GM19193 (cell line): ENCODE data around the gene PHKB.

ENCODE experiments used
- POLR2A ChIP-seq: IDR thresholded peaks from 4 replicates; pipeline ENCODE4 v1.6.1; 2011; ENCODE audit not compliant: insufficient read depth, insufficient read length; ENCODE audit errors: extremely low read depth

PHKB gene

GRCh38 chr16:47460711-47461597, at the start of gene PHKB, which contains the start of gene ITFG1:
Gene PHKB, plus strand, starts transcription at chr16:47461331. Its CDS starts 20 bp downstream, at chr16:47461351.
Gene ITFG1, minus strand, starts transcription at chr16:47461063. Its CDS starts 18 bp downstream, at chr16:47461045.
- TF ChIP-seq POLR2A, result peak; percentile 89

GRCh38 chr16:47413041-47413440, 48.1 kb upstream of the PHKB start:
- no peak for TF ChIP-seq POLR2A

- no peak for TF ChIP-seq POLR2A
Measured at GRCh38 chr16:47416869-47417268, 44.3 kb upstream of the PHKB start.

DNA sequence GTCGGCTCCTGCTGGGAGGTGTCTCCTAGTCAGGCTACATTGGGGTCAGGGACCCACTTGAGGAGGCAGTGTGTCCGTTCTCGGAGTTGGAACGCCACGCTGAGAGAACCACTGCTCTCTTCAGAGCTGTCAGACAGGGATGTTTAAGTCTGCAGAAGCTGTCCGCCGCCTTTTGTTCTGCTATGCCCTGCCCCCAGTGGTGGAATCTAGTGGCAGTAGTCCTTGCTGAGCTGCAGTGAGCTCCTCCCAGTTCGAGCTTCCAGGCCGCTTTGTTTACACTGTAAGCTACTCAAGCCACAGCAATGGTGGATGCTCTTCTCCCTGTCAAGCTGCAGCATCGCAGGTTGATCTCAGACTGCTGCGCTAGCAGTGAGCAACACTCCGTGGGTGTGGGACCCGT, 36.3 kb upstream of the PHKB start:
- TF ChIP-seq POLR2A, result no peak

- no peak for TF ChIP-seq POLR2A
Measured at GRCh38 chr16:47426806-47427205, 34.3 kb upstream of the PHKB start.

- TF ChIP-seq POLR2A, result no peak
Measured at GRCh38 chr16:47431960-47432359, 29.2 kb upstream of the PHKB start.

DNA sequence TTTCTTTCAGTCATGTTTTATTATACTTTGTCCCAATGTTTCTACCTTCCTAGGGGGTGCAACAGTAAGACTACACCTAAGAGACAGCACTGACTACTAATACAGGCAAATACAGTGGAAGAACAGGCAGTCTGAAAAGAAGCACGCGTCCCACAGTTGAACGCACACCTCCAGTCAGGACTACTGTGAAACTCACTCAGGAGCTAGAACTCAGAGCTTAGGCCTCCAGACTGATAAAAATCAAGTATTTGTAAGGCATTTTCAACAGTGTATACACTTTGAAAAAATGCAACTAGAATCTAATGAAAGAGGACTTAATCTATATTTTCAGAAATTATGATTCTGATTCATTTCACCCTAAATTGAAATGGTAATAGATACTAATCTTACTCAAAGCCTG, 14.7 kb upstream of the PHKB start:
- TF ChIP-seq POLR2A, result no peak

GRCh38 chr16:47448830-47449575, 12.1 kb upstream of the PHKB start:
- TF ChIP-seq POLR2A, result no peak

GRCh38 chr16:47449788-47450187, 11.3 kb upstream of the PHKB start:
- TF ChIP-seq POLR2A, result no peak

DNA sequence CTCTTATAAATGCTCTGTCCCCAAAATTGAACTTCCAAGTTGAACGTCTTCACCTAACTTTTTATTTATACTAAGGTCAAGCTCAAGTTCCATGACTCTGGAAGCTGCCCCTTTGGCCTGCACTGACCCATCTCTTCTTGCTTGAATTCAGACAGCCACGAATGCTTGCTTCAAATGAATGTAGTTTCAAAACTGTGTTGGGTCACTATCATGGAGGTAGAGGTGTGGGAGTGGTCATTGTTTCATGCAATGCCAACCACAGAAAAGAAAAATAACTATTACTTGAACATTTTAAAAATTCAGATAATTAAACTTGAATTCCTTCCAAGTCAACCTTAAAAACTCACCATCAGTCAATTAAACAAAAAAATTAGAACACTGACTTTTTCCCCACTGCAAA, 2.8 kb upstream of the PHKB start:
- TF ChIP-seq POLR2A, result no peak

GRCh38 chr16:47459603-47460002, 1.5 kb upstream of the PHKB start:
- TF ChIP-seq POLR2A, result no peak

DNA sequence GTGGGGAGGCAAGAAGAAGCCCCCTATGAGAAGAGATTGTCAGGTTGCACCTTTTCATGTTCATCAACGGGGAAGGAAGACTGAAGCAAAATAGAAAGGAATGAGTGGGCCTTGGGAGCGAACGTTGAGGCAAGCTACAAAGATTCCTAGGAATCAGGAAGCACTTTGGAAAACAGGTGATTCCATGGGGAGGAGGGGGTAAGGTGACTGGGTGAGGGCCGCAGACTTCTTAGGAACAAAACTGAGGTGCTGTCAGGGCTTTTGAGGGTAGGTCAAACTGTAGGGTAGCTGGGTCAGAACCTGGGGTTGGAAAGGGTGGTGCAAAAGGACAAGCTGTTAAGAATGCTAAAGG, 796 bp upstream of the PHKB start:
- no peak for TF ChIP-seq POLR2A

- no peak for TF ChIP-seq POLR2A
Measured at GRCh38 chr16:47461598-47462266, 601 bp downstream of the PHKB start.

GRCh38 chr16:47463771-47464624, 2.9 kb downstream of the PHKB start:
- no peak for TF ChIP-seq POLR2A
